Measurements from ENCODE around the gene RPL32.

DNA sequence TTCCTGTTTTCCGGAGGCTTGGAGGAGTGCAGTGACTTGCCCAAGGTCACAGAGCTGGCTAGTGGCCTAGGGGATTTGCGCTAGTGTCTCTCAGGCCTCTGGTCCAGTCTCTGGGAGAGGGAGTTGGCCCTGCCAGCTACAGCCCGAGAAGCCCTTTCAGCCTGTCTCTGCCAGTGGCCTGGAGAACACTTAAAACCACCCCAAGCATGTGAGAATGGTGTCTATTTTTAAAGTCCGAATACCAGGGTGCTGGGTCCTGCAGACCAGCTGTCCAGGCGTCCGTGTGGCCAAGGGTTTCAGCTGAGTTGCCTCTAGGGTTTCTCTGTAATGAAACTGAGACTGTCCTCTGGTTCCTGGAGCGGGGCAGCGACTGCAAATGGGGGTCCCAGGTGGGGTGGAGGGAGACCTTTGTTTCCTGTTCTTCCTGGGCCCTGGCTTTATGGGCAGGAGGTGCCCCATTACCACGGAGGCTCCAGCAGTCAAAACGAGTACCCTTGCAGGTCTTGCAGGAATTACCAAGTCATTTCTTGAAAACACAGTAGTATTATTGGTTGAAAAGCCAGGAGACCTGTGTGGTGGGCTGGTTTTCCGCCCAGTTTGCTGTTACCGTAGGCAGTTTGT, 42.7 kb downstream of the RPL32 start:
- TF ChIP-seq, protein P1, sequence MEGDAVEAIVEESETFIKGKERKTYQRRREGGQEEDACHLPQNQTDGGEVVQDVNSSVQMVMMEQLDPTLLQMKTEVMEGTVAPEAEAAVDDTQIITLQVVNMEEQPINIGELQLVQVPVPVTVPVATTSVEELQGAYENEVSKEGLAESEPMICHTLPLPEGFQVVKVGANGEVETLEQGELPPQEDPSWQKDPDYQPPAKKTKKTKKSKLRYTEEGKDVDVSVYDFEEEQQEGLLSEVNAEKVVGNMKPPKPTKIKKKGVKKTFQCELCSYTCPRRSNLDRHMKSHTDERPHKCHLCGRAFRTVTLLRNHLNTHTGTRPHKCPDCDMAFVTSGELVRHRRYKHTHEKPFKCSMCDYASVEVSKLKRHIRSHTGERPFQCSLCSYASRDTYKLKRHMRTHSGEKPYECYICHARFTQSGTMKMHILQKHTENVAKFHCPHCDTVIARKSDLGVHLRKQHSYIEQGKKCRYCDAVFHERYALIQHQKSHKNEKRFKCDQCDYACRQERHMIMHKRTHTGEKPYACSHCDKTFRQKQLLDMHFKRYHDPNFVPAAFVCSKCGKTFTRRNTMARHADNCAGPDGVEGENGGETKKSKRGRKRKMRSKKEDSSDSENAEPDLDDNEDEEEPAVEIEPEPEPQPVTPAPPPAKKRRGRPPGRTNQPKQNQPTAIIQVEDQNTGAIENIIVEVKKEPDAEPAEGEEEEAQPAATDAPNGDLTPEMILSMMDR (IDR thresholded peaks at IDR 0.05; ENCODE audit: poor library complexity) = no peak
- TF ChIP-seq EZH2phosphoT487 (IDR thresholded peaks at IDR 0.05; ENCODE audit: low read depth, severe bottlenecking, unreplicated experiment) = no peak
- no peak for TF ChIP-seq EZH2 (IDR thresholded peaks at IDR 0.05; ENCODE audit: borderline replicate concordance)

All from hepatocyte (in vitro differentiated cells).